GM11168 (cell line): ENCODE measurements around the gene GSK3B.

Experiments
- in situ Hi-C: fragments of 300-500 bp; cut with MboI; formaldehyde crosslinking; loops from one replicate; pipeline ENCODE4 v1.12.0; 2022; ENCODE audit warnings: low sequenced_read_pairs; ENCODE audit not compliant: unreplicated experiment

The GSK3B gene

DNA sequence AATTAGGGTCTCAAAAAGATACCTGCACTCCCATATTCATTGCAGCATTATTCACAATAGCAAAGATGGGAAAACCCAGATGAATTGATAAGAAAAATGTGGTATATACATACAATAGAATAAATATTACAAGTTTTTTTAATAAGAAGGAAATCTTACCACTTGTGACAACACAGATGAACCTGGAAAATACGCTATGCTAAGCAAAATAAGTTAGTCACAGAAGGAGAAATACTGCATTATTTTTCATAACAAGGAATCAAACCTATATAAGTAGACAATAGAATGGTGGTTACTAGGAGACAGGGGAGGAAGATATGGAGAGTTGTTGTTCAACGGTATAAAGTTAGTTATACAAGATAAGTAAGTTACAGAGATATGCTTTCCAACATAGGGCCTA, 130.0 kb downstream of the GSK3B start:
- in situ Hi-C loops = no loop called here

DNA sequence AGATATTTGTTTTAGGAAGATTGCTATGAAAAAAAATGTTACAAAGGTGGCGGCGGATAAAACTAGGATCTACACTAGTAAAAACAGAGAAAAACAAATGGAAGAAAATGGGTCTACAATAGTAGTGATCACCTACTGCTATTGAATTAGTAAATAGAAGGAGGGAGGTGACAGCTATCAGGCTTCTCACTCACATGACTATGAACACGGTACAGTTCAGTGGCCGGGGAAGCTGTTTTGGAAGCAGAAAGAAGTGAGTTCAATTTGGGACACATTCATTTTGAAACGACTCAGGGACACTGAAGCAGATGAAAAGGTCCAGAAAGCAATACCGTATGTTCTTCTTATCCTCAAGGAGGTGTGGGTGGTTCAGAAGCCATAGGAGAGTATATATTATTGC, 138.3 kb downstream of the GSK3B start:
- in situ Hi-C loops = no loop called here

DNA sequence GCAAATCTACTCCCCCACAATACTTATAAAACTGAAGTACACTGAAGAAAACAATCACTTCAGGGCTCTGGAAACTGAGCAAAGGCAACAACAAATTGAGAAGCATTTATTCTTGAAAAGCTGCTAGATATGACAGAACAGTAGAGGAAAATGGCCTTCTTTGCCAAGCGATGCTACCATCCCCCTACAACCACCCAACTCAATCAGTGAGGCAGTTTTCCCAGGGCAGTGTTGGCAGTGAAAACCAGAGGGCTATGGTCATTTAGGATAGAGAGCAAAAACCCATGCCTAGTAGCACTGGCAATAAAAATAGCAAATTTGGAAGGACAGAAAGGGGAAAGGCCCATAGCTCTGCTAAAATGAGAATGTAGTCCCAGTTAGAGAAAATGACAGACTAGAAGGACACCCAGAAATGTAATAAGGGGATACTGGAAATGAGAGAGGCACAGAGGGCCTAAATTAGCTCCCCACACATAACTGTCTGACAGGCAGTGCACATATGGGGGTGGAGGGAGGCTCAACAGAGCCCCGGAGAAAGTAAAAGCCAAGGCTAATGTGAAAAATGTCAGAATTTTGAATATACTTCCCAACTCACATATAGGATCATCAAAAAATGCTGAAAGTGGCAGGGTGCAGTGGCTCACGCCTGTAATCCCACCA, 143.5 kb downstream of the GSK3B start:
- in situ Hi-C loops = no loop called here

DNA sequence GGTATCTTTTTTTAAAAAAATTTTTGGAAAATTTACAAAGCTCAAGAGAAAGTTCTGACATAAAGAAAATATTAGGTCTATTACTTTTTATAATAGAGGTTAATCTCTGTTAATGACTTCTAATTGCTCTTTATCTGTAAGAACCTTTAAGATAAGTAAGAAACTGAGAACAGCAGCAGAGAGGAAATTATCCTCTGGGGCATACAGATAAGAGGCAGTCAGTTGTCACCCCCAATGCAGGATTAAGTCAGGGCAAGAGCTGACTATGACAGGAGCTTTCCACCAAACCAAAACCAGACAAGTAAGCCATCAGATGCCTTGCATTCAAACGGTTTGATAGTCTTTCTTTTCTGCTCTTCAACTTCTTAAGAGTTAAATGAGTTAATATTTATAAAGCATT, 149.0 kb downstream of the GSK3B start:
- in situ Hi-C loops = no loop called here

- in situ Hi-C loops = no loop called here
Measured at GRCh38 chr3:119944091-119944490, 150.2 kb downstream of the GSK3B start.

GRCh38 chr3:119939077-119939476, 155.2 kb downstream of the GSK3B start:
- in situ Hi-C loops = no loop called here

- in situ Hi-C loops = no loop called here
Measured at GRCh38 chr3:119937229-119937628, 157.0 kb downstream of the GSK3B start.

- in situ Hi-C loops = no loop called here
Measured at GRCh38 chr3:119934249-119934648, 160.0 kb downstream of the GSK3B start.

DNA sequence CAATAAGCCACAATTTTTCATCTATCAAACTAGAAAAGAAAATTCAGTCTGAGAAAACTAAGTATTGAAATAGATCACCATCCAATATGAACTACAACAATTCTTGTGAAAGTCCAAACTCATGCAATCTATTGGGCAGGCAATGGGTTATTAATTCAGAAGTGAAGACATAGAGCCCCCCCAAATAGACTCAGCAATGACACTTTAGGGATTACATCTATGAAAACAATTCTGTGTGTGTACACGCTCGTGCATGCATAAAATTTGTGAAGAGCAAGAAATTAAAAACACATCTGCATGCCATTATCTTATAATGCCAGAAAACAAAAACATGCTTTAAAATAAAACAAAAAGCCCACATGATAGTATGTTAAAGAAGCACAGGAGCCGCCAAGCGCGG, 161.0 kb downstream of the GSK3B start:
- in situ Hi-C loops = no loop called here

DNA sequence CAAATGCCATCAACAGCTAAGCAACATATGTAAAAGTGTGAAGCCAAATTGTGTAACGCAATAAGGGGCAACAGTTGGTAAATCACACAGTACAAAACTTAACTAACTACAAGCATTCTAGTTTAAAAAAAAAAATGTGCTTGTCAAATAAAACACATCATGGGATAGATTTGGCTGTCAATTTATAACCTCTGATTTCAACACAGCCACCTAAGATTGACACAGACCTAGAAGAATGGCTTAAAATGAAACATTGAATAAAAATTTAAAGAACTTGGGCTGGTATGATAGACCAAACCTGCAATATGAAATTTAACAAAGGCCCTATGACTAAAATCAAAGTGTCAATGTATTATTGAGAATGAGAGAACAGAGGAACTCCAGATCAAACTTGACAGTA, 164.0 kb downstream of the GSK3B start:
- in situ Hi-C loops = no loop called here

DNA sequence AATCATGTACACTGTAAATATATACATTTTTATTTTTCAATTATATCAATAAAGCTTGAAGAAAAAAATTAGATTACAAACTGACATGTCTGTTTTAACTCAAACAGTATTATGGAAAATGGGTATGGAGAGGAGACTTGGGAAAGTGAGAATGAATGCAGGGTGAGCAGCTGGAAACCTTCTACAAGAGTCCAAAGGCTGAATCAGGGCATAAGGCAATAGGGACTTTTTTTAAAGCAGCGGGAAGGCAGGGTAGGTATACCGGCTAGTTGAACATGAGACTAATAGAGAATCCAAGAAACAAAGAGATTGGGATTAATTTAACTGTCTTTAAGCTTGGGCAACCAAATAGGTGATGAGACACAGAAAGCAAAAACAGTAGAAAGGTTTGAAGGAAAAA, 167.1 kb downstream of the GSK3B start:
- in situ Hi-C loops = no loop called here

GRCh38 chr3:119924111-119925094, 169.8 kb downstream of the GSK3B start:
- in situ Hi-C loops = no loop called here

GRCh38 chr3:119918992-119919933, 175.0 kb downstream of the GSK3B start:
- in situ Hi-C loops = no loop called here

DNA sequence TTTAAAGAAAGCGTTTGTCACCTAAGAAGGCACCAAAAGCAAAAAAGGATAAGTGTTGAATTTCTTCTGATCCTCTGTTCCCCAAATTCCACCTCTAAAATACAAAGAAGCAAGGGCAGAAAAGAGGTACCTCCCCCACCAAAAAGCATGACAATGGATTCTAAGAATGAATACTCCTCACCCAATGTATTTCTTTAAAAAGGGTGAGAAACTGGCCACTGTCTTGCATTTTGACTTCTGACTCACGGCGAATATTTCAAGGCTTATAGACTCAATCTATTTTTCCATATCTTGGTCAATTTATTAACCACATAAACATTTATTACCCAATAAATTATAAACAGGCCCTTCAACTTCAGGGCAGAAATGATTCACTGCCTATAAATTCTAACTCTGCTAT, 181.2 kb downstream of the GSK3B start:
- in situ Hi-C loops = no loop called here

- in situ Hi-C loops = no loop called here
Measured at GRCh38 chr3:119912220-119912619, 182.0 kb downstream of the GSK3B start.

DNA sequence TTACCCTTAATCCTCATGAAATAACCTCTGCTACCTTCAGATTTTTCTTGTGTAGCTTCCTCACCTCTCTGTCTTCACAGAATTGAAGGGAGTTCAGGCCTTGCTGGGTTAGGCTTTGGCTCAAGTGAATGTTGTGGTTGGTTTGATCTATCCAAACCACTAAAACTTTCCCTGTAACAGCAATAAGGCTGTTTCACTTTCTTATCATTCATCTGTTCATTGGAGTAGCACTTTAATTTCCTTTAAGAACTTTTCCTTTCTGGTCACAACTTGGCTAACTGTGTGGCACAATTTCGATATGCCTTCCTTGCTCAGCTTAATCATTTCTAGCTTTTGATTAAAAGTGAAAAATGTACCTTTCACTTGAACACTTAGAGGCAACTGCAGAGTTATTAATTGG, 182.5 kb downstream of the GSK3B start:
- in situ Hi-C loops = no loop called here

- in situ Hi-C loops = no loop called here
Measured at GRCh38 chr3:119902061-119902460, 192.2 kb downstream of the GSK3B start.

DNA sequence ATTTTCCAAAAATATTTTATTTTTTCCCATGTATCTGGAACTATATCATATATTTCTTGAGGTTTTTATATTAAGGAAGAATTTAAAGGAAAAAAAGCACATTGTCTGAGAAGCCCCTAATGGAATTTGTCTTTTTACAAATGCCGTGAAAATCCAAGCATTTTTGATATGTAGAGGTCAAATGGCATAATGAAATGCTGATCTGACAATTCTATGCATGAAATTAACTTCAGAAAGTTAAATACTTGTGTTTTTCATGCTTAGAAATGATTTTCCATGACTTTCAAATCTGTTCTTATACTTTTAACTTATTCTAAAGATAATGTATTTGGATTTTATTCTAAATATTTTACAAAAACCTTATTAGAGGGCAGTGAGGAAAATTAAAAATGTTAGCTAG, 193.1 kb downstream of the GSK3B start:
- in situ Hi-C loops = no loop called here

GRCh38 chr3:119899192-119899511, 195.1 kb downstream of the GSK3B start:
- in situ Hi-C loops = no loop called here

DNA sequence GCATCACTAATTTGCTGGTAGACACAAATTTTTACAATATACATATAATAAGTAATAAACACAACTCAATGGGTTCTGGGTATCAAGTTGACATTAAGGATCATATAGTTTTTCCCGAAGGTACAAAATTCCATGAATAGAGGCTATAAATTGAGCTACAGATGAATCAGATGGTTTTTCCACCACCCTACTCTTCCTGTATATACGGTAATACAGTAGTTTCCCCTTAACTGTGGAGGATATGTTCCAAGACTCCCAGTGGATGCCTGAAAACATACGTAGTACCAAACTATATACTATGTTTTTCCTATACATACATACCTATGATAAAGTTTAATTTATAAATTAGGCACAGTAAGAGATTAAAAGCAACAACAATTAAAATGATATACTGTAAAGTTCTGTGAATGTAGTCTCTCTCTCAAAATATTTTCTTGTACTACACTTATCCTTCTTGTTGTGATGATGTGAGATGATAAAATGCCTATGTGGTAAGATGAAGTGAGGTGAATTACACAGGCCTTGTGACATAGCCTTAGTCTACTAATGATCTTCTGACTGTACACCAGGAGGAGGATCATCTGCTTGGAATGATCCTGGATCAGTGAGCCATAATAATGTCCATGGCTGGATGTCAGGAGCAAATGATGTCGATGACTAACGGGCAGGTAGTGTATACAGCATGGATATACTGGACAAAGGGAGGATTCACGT, 195.6 kb downstream of the GSK3B start:
- in situ Hi-C loops = no loop called here
